GM21786 (cell line): ENCODE measurements around the gene DCT.
A peak's percentile ranks its signal among the peaks of the same experiment; 100 is the strongest.

Experiments
- ATAC-seq: cut with Tn5 transposase; IDR thresholded peaks from one replicate; pipeline ENCODE4 v1.9.1; 2021; ENCODE audit not compliant: unreplicated experiment

The DCT gene

GRCh38 chr13:94454906-94455305 is 24.6 kb downstream of the DCT start:
- no peak for ATAC-seq

DNA sequence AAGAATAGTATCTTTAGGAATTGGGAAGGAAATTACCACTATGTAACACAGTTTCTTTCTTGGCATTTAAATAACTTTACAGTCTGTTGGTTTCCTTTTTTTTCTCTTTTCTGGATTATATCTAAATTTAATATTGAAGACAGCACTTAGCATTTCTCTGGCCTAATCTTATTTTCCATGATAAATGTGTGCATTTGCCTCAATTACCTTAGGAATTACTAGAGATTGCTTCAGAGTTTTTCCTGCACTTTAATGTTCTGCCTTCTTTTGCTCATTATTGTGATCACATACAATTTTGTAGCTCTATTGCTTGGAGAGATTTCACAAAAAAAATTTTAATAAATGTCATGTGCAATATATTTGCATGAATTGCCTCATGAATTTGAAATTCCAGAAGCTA is 25.1 kb downstream of the DCT start:
- no peak for ATAC-seq

GRCh38 chr13:94444826-94445225 is 34.7 kb downstream of the DCT start:
- no peak for ATAC-seq

- peak; percentile 50 for ATAC-seq
Measured at GRCh38 chr13:94435604-94436226, 43.8 kb downstream of the DCT start.

DNA sequence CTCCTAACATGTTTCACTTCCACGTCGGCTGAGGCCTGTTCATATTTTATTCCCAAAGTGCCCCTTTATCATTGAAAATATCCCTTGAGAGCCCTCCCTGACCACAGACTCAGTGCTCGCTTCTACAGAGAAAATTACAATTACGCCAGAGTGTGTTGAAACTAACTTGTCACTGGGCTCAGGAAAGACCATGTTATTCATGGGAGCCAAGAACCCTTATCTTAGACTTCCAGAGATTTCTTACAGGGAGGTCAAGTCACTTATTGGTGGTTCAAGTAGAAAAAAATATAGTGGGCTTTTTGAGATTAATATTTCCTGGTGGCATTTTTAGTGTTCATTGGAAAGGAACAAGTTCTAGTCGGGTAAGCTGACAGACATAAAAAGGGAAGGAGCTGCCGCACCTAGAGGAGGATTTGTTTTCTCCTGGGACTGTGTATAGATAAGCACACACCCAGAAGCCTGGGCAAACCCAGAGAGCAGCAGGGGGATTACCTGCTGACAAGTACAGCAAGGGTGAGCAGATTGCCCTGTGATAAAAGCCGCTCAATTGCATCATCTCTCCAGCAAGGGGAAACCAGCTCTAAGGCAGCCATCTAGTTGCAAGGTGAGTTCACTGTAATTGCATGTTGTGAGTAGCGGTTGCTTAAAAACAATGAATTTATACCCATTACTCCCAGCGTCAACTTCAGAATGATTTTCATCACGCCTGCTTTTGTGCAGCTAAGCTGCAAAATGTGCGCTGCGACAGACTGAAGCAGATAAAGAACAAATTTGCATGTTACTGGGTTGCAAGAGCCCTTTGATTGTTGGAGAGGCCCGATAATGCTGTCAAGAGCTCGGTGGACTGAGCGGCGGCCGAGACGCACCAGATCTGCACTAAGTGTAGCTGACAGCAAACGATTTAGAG is 46.2 kb downstream of the DCT start:
- peak; percentile 85 for ATAC-seq

DNA sequence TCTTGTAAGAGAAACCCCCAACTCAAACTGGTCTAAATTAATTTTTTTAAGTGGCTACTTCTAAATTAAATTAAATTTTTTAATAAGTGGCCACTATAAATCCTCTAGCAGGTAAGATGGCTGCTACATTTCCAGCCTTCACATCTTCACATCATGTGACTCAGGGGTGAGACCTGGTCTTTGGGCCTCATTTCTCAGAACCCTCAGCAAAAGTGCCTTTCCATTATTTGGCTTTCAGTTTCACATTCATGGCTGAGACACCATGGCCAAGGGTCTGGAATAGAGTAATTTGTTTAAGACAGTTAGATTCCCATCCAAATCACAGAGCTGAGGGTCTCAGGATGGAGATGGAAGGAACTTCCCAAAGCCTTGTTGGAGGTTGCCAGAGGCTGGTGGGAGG is 47.5 kb downstream of the DCT start:
- no peak for ATAC-seq

DNA sequence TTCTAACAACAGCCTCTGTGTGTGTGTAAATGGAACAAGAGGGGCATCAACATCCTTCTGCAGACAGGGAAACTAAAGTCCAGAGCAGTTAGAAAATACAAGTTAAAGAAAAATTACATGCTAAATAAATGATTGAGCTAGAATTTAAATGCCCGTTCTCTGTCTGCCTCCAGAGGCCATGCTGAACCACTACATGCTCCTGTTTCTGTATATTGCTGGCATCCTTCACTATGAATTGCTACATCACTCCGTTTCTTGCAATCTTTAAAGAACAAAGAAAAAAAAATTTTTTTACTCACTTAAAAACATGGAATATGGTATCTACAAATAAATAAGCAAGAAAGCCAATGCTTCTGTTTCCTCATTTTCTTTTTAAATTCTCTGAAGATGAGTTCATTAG is 47.9 kb downstream of the DCT start:
- no peak for ATAC-seq

- no peak for ATAC-seq
Measured at GRCh38 chr13:94427313-94427953, 52.0 kb downstream of the DCT start.

DNA sequence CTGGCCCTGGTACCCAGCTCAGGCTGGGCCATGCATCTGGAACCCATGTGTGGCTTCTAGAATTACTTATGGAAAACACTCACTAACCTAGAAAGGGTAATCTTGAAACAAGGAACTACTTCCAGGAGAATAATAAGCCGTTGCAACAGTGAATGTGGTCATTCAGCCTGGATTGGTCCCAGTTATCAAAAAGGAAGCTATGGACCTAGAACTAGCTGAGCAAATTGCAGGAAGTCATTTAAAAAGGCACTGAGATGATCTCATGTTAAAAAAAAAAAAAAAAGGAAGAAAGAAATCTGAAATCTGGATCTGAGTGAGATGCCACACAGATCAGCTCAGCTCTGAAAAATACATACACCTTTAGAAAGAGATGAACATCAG is 59.6 kb downstream of the DCT start:
- no peak for ATAC-seq

GRCh38 chr13:94419304-94419924 is 60.1 kb downstream of the DCT start:
- ATAC-seq = peak; percentile 54

- ATAC-seq = no peak
Measured at GRCh38 chr13:94417294-94417693, 62.2 kb downstream of the DCT start.

- ATAC-seq = no peak
Measured at GRCh38 chr13:94416454-94417080, 62.9 kb downstream of the DCT start.

GRCh38 chr13:94415500-94416237 is 63.8 kb downstream of the DCT start:
- no peak for ATAC-seq

GRCh38 chr13:94414708-94415107 is 64.8 kb downstream of the DCT start:
- no peak for ATAC-seq

DNA sequence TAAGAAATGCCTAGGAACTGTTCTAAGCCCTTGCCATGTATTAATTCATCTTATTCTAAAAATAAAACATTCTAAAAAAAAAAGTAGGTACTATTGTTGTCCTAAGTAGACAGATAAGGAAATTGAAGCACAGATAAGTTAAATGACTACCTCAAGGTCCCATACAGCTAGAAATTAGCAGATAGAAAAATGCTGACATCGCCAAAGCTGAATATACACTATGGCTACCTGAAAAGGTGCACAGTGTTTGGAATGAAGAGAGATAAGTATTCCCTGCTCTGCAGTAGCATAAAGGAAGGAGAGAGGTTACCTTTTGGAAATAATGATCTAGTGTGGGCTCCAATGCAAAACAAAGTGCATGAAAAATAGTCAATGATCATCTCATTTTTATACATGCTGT is 65.3 kb downstream of the DCT start:
- ATAC-seq = no peak

- no peak for ATAC-seq
Measured at GRCh38 chr13:94413598-94413944, 65.9 kb downstream of the DCT start.

DNA sequence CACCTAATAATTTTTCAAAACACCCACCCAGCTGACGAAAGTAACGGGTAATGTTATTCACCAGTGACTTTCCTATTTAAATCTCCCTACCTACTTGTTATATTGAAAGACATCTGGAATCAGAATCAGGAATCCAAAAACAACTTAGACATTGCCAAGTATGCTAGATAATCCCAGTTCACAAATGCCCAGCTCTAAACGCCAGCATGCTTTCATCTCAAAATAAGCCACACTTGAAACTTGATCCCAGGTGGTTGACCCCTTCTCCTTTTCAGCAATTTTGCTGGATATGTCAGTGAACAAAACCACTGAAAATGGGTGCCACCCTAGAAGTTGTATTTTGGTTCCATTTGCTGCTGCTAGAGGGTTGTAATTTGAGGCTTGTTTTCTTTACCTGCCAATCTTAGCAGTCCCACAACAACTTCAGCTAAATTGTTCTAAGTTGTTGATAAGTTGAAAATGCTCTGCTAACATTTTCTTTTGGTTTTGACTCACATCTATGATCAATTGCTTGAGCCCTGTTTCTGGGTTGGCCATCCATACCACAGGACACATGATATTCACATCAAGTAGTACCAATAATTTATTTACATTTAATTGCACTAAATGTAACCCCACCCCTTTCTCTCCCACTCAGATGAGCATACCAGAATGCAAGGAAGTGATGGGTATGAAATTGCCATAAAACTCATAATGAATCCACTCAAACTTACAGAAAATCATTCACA is 66.4 kb downstream of the DCT start:
- ATAC-seq = no peak

DNA sequence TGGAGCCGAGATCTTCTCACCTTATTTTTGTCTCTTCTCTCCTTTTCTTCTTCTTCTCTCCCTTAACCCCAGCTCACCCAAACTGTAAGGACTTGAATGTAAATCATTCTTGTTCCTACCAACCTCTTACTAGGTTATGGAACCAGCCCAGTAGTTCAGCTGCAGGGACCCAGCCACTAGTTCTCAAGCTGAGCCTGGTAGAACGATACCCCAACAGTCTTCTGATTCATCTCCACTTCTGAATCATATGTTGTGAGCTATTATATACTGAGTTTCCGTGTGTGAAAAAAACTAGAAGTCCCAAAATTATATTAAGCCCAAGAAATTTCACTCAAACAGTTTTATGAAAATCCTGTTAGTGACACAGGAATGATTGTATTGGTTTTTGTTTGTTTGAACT is 67.7 kb downstream of the DCT start:
- no peak for ATAC-seq

GRCh38 chr13:94408314-94409036 is 71.0 kb downstream of the DCT start:
- no peak for ATAC-seq
